Pancreas (tissue), 10 donors: ENCODE measurements around the gene CCDC136. TPM values are rescaled to one million over a fixed set of nuclear protein-coding genes. Genes with fewer than 3 reads are reported as not detected.
A peak's percentile ranks its signal among the peaks of the same experiment; 100 is the strongest.

Experiments
- ATAC-seq, 4 donors: fragments of 200-7000 bp; cut with Tn5 transposase; one replicate each; pipeline versions ENCODE4 v1.8.0 to v1.9.1; 2020; ENCODE audit warnings: mild to moderate bottlenecking in 4 of 4, moderate library complexity in 4 of 4
- DNase-seq, 6 donors: peaks; one replicate each; pipeline ENCODE4 v3.0.0-alpha.2; 2020
- FAIRE-seq: peaks from 2 replicates; lab custom pipeline; 2012; peaks lifted over from hg19 to GRCh38; lab: Jason Lieb, UNC
- H3K27ac ChIP-seq, 4 donors: fragments of 200-600 bp; sonication (generic); 1 replicate in 3 of 4; 2 replicates in 1 of 4; pipeline versions ENCODE4 v1.5.0 to v1.8.0; 2020
- H3K27me3 ChIP-seq, 4 donors: fragments of 200-600 bp; one replicate each; pipeline ENCODE4 v1.8.0; 2021
- H3K36me3 ChIP-seq, 3 donors: fragments of 200-600 bp; sonication (generic) in 1 of 3; one replicate each; pipeline versions ENCODE4 v1.5.0 to v1.8.0; 2020 to 2021
- H3K4me1 ChIP-seq, 3 donors: fragments of 200-600 bp; one replicate each; pipeline ENCODE4 v1.8.0; 2021
- H3K4me3 ChIP-seq, 4 donors: fragments of 200-600 bp; sonication (generic) in 2 of 4; one replicate each; pipeline versions ENCODE4 v1.5.0 to v1.8.0; 2020 to 2021
- H3K9me3 ChIP-seq, 4 donors: fragments of 200-600 bp; one replicate each; pipeline ENCODE4 v1.8.0; 2021
- CTCF ChIP-seq, 4 donors: fragments of 200-600 bp; sonication (generic) in 3 of 4; IDR thresholded peaks; one replicate each; pipeline versions ENCODE4 v1.5.0 to v1.8.0; 2021; ENCODE audit warnings: antibody characterized with exemption in 4 of 4
- WGBS, 2 donors: extraction: QIAGEN DNeasy Blood & Tissue Kit; methylation state at CpG; one replicate each; pipeline ENCODE4 v1.1.7; 2013; 5-methylcytosine and 5-hydroxymethylcytosine counted together
- intact Hi-C, 3 donors: fragments of 100-400 bp; cut with DNase I; formaldehyde crosslinking; loops; one replicate each; pipeline versions ENCODE4 v1.11.1 to v1.14.2; 2022
- polyA plus RNA-seq, 2 donors: library from polyadenylated mRNA; stranded (reverse); fragments of 200-250 nt; gene quantifications; one replicate each; pipeline ENCODE4 v1.2.3, GENCODE V29; 2013
- total RNA-seq, 6 donors: library from RNA; stranded (reverse); fragmentation: NEBNext Ultra II Directional in 4 of 6; extraction: Animal tissue kit (Norgen Biotek cat#: 25700) in 4 of 6; gene quantifications; one replicate each; pipeline versions ENCODE4 v1.2.1 to v1.2.4, GENCODE V29; 2021 to 2023
- donor health status: healthy with polysubstance abuse.
- donor health status: DM: no; HTN: no; CAD: no; lungs with moderate emphysema.
- donor health status: DM: no; HTN: no; CAD: no.
- donor health status: control.
- donor health status: control.
- donor health status: Bipolar disorder and iron deficiency.
- donor health status: DM: yes; HTN: yes; CAD: no.
- donor health status: DM: no; HTN: no; CAD: no.
- donor health status: DM: no; HTN: no; CAD: no.
- donor health status: DM: yes; HTN: yes; CAD: no.

Gene CCDC136
- total and polyA plus RNA-seq, 8 donors, result 0.66 to 2.9 (median 1.3) TPM

GRCh38 chr7:128812514-128813168 lies 20.9 kb downstream of the CCDC136 start:
- H3K27me3 ChIP-seq, result no peaks in the 10 kb centered on the region
- peaks cover 0 to 3% (median 0%) of the 10 kb centered on the region in 3 donors for H3K4me1 ChIP-seq
- H3K27ac ChIP-seq, result no peak overlapping the region
- no peaks in the 10 kb centered on the region for H3K9me3 ChIP-seq
- H3K36me3 ChIP-seq, result no peaks in the 10 kb centered on the region
- ATAC-seq, result peak; percentile 84 to 95 (median 92)
- no peak for FAIRE-seq
- TF ChIP-seq CTCF (IDR thresholded peaks at IDR 0.05), result no peak
- 29 to 40% methylated on average over 11 of the region's 11 CpGs for WGBS, 2 donors
- intact Hi-C loops, result no loop called here
- H3K4me3 ChIP-seq, result no peak overlapping the region
- DNase-seq, result peak in 5 of 6 donors; percentile 46 to 63 (median 59)

- Histone ChIP-seq H3K27ac (no peak overlapping the region), H3K27me3 (no peaks in the 10 kb centered on the region), H3K4me3 (no peak overlapping the region), H3K9me3 (no peaks in the 10 kb centered on the region), H3K36me3 (no peaks in the 10 kb centered on the region), H3K4me1 (peaks cover 0 to 3% (median 0%) of the 10 kb centered on the region in 3 donors)
- 71% methylated on average over 6 of the region's 6 CpGs for whole genome bisulfite sequencing, 2 donors
- DNase-seq, result no peak
- ATAC-seq, result no peak
- TF ChIP-seq CTCF (IDR thresholded peaks at IDR 0.05), result no peak
- FAIRE-seq, result no peak
- intact Hi-C loops, result no loop called here
Observed at GRCh38 chr7:128814499-128814898, 22.7 kb downstream of the CCDC136 start.

- Histone ChIP-seq H3K4me3 (no peak overlapping the region), H3K27ac (no peak overlapping the region), H3K27me3 (no peaks in the 10 kb centered on the region), H3K4me1 (peaks cover 0 to 3% (median 0%) of the 10 kb centered on the region in 3 donors), H3K36me3 (no peaks in the 10 kb centered on the region), H3K9me3 (no peaks in the 10 kb centered on the region)
- ATAC-seq (no peak), FAIRE-seq (no peak), DNase-seq (no peak)
- TF ChIP-seq CTCF (IDR thresholded peaks at IDR 0.05), result no peak
- intact Hi-C loops, result no loop called here
- WGBS, 2 donors, result 95 to 97% methylated on average over 7 of the region's 7 CpGs
Observed at GRCh38 chr7:128815289-128815942, 23.6 kb downstream of the CCDC136 start.

GRCh38 chr7:128818694-128819093 lies 26.9 kb downstream of the CCDC136 start:
- Histone ChIP-seq H3K4me1 (peaks cover 0 to 3% (median 0%) of the 10 kb centered on the region in 3 donors), H3K36me3 (no peaks in the 10 kb centered on the region), H3K27me3 (no peaks in the 10 kb centered on the region), H3K27ac (no peak overlapping the region), H3K9me3 (no peaks in the 10 kb centered on the region), H3K4me3 (no peak overlapping the region)
- WGBS, 2 donors, result 82 to 94% methylated on average over 3 of the region's 3 CpGs
- no peak for TF ChIP-seq CTCF (IDR thresholded peaks at IDR 0.05)
- no peak for DNase-seq
- ATAC-seq, result no peak
- no peak for FAIRE-seq
- intact Hi-C loops, result no loop called here

GRCh38 chr7:128821724-128822123 lies 30.0 kb downstream of the CCDC136 start:
- ATAC-seq (no peak), FAIRE-seq (no peak), DNase-seq (no peak)
- intact Hi-C loops, result no loop called here
- 89 to 93% methylated on average over 4 of the region's 4 CpGs for WGBS, 2 donors
- Histone ChIP-seq H3K27me3 (no peaks in the 10 kb centered on the region), H3K27ac (no peak overlapping the region), H3K9me3 (no peaks in the 10 kb centered on the region), H3K36me3 (no peaks in the 10 kb centered on the region), H3K4me3 (no peak overlapping the region), H3K4me1 (no peaks in the 10 kb centered on the region)
- TF ChIP-seq CTCF (IDR thresholded peaks at IDR 0.05), result no peak
